ENCODE data around the gene REN.

REN gene

DNA sequence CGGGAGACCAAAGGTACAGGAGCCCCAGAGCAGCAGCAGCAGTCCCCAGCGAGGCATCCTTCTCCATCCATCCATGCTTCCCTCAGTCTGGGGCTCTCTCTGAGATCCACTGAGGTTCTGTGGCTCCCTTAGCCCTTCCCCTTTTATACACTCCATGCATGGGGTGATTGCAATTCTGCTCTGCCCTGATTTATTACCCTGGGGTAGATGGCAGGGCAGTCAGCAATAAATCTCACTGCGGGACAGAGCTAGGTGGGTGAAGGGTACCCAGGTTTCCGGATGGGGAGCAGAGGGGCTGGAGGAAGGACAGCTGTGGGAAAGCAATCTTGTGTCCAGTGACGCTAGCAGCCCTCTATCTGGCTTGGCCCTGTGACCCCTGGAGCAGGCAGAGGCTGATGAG is at the start of gene REN:
Gene REN (minus strand): TSS at position 119 of the 400 bp plus-strand sequence. CDS start 44 bp downstream, at position 75.
- DNase-seq = no peak

DNA sequence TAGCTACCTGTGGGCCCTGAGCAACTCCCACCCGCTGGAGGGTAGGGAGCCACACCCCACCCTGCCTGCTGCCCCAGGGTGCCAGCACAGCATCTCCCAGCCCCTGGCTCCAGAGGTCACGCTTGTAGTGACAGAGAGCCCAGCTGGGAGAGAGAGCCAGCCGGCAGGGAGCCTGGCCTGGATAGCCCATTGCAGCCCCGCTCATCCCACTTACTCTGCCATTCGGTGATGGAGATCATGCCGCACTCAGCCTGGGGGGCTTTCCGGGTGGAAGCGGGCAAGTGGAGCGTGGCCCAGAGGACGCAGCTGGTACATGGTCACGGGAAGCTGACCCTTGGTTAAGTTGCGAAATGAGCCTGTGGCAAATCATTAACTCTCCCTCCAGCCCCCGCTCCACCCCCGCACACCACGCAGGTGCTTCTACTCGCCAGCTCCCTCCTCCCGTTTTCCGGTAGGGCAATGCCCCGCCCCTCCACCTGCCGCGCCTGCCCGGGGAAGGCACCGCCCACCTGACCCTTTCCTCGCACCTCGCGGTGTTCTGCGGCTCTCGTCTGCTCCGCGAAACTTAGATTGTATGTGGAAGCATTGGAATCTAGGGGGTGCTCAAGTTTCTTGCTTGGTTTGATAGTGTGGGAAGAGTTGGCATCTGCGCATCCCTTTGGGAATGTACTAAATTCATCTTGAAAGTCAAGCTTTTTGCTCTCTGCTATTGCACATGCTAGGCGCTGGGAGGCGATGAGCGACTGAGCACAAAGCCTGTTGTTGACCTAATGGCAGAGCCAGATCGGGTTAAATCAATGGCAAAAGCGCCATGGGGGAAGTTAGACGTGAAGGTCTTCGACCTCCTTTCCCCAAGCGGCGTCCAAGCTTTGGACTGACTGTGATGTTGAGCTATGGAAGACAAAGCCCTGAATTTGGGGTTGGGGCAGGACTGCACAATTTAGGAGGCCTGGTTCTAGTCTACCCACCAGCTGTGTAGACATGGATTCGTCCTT is 47.8 kb upstream of the REN start, which contains the start of gene GOLT1A:
Gene GOLT1A (minus strand): TSS at position 321 of the 995 bp plus-strand sequence. CDS start 82 bp downstream, at position 239.
- DNase-seq = no peak

DNA sequence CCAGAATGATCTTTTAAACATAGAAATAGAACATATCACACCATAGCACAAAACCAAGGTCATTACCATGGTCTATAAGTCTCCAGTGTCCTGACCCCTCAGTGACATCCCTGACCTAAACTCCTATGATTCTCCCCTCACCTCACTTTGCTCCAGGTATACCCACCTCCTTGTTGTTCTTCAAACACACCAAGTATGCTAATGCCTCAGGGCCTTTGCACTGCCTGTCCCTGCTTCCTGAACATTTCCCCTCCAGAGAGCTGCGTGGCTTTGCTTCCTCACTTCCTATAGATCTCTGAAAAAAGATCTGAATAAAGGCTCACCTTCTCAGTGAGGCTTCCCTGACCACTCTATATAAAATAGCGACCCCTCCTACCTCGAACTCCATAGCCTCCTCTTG is 46.6 kb upstream of the REN start:
- no peak for DNase-seq

DNA sequence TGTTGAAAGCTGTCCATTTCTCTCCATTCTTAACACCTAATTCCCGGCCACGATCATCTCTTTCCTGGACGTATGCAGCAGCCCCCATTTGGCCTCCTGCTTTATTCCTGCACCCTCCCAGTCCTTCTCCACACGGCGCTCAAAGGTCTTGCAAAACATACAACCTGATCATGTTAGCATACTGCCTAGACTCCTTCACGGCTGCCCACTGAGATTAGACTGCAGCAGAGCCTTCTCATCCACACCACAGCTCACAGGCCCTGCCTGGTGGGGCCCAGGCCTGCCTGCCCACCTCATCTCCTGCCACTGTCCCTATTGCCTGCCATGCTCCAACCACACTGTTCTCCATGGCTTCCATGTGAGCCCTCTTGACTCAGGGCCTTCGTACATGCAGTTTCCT is 44.9 kb upstream of the REN start:
- DNase-seq = no peak

DNA sequence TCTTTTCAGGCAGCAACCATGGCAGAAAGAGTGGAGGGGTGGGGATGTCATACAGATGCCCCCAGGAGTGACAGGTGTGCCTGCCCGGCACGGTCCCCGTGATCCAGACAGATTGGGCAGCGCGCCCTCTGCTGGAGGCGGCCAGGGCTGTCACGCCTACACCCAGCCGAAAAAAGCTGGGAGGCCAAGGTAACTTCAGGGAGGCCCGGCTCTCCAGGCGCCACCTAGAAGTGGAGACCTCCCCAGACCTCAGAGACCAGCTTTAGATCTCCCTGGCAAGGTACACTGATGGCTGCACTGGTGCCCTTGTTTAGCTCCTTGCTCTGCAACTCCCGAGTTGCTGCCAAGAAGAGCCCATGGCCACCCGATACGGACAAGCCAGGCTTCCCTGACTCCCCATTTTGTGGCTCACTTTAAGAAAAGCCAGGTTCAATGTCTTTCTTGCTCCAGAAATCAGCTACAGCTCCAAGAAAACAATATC is 41.0 kb upstream of the REN start:
- DNase-seq = peak; percentile 23

DNA sequence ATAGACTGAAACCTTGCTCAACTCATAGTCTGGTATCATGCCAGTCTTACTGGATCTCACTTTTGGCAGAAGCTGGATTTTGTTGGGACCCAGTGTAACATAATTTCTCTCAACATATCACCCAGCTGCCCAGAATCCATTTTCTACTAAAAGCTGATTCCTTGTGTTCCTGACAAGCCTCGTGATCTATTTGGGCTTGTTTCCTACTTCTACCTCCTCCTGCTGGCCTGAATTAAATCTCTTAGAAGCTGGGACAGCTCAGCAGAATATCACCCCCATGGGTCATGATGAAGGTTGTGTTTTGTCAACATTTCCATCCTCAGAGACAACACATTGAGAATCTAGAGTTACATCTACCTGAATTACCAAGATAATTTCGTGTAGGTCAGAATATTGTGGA is 40.0 kb upstream of the REN start:
- DNase-seq = no peak

DNA sequence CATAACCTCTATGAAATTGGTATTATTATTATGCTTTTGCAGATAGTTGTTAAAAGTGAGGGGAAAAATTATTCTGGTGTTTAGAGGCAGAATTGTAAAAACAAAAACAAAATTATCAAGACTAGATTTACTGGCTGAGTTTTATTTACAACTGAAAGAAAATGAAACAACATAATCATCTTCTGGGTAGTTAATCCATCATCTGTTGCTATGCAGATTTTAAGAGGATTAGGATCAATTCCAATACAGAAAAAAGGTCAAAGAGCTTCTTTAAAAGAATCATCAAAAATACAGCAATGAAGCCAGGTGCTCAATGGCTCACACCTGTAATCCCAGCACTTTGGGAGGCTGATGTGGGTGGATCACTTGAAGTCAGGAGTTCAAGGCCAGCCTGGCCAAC is 39.3 kb upstream of the REN start:
- DNase-seq = no peak

DNA sequence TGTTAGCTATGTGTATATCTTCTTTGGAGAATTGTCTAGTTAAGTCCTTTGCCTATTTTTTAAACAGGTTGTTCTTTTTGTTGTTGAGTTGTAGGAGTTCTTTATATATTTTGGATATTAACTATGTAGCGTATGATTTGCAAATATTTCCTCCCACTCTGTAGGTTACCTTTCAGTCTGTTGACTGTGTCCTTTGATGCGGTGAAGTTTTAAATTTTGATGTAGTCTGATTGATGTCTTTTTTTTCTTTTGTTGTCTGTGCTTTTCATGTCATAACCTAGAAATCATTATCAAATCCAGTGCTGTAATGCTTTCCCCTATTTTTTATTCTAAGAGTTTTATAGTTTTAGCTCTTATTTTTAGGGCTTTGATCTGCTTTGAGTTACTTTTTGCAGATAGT is 38.8 kb upstream of the REN start:
- DNase-seq = no peak

DNA sequence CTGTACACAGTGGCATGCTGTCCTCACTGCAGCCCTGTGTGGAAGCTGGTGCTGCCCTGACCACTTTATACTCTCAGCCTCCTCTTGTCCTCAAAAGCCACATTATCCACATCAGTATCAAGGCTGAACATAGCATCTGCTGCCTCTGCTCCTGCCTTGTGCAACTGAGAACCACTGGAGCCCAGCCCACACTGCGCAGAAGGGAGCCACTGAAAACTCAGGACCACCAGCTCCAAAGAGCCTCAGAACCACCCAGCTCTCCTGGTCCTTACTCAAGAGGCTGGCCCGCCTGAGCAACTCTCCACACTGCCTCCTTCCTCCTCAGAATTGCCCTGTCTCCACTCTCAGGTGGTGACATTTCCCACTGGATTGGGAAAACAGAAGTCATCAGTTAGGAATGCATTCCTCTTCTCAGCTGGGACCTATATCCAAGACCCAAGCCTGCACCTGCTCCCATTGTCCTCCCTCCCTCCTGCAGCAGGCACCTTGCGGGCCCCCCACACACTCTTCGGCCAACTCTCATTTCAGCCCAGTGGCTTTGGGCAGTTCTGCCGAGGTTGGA is 37.1 kb upstream of the REN start:
- DNase-seq = no peak

DNA sequence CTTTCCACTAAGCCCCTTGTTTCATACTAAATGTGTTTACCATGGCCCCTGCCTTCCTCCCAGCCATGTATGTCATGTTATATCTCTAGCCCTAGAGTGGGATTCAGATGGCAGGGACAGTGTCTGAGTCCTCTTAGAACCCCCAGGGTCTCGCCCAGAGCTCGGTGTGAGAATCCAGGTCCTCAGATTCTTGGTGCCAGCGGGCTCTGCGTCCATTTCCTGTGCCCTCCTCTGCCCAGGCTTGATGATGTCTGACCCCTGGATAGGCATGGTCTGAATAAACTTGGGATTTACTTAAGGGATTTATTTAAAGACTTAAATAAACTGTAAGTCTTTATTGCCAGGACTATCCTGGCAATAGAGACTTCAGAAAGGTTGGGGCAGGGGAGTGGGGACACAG is 36.3 kb upstream of the REN start:
- no peak for DNase-seq

DNA sequence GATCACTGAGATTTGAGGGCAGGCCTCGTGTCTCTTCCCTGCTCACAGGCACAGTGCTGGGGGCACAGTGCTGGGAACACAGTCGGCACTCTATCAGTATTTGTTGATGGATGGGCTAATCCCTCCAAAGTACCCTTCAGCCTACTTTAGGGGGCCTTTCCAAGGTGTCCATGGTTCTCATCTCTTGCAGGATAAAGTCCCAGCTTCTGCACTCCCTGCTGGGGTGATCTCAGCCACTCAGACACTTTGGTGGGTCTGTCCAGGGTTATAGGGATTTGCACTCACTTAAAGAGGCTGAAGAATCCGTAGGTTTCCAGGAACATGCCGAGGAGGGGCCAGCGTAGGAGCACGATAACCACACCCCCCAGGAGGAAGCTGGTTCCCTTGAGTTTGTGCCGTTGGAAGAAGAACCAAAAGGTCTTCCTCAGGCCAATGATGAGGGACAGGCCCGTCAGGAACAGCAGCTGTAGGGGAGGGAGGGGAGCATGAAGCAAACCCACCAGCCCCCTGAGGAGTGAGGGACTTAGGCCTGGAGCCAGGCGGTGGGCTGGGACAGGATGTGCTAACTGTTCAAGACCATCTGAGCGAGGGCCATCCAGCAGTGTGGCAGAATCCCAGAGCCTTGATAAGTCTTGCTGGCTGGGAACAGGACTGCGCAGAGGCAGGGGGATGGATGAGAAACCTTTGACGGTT is 35.4 kb upstream of the REN start:
- no peak for DNase-seq

DNA sequence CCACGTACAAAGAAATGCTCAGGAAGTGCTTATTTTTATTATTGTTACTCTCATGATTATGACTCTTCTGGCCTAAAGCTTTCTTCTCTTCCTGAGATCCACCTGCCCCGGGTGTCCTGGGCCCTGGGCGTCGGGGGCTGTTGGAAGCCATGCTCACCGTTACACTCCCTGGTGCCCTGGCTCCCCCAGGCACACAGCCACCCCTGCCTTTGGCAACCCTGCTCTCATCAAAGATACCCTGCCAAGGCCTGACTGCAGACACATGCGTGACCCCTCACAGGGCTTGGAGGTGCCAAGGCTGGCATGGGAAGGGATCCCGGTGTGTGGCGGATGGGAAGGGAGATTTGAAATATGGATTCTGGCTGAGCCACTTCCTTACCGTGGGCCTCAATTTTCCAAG is 33.4 kb upstream of the REN start:
- DNase-seq = no peak

DNA sequence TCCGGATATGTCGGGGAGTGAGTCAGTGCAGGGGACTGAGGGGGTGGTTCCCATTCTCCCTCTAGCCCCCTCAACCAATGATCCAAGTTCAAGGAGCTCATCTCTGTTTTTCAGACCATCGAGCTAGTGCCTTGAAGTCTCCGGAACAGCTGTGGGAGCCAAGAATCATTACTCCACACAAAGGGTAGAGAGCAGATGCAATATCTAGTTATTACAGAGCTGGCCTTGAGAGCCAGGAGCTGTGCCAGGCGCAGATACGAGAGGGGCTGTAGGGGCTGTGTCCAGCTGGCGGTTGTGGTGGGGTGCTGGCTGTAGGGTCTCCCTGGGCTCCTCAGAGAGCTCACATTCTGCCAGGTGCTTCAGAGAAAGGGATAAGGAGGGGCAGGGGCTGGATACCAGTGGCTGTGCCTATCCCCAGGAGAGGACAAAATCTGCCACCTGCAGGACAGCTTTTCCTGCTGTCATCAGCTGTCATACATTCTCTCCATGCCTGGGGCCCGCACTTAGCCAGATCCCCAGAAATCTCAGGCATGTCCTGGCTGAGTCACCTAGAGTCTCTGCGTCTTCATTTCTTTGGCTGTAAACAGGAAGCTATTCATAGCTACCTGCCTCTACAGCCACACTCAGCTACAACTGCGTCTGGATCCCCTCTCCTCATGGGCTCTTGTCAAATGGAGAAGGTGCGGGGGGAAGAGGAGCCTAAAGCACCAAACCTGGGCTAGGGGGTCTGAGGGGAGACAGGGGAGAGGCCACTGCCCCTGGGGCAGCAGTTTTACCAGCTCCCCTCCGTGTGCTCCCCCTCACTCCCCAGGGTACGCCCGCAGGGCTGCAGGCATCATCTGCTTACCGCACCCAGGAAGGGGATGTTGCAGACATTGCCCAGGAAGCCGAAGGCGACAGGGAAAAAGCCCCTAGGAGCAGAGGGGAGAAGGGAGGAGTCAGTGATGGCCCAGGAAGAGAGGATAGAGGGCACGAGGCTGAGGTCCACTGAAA is 32.5 kb upstream of the REN start:
- no peak for DNase-seq

DNA sequence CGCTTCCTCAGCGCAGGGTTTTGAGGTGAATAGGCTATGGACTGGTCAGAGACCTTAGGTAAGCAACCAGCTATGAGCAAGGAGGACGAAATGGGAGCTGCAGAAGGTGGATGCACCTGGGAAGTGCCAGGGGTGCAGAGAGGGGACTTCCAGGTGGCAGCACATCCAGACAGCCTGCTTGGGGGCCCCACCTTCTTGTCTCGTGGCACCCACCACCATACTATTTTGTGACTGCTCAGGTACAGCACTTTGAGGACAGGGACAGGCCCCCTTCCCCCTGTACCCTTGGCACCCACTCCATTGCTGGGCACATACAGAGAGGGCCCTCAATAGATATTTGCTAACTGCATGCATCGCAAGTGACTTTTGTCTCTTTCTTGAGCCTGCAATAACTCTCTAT is 30.9 kb upstream of the REN start:
- no peak for DNase-seq

DNA sequence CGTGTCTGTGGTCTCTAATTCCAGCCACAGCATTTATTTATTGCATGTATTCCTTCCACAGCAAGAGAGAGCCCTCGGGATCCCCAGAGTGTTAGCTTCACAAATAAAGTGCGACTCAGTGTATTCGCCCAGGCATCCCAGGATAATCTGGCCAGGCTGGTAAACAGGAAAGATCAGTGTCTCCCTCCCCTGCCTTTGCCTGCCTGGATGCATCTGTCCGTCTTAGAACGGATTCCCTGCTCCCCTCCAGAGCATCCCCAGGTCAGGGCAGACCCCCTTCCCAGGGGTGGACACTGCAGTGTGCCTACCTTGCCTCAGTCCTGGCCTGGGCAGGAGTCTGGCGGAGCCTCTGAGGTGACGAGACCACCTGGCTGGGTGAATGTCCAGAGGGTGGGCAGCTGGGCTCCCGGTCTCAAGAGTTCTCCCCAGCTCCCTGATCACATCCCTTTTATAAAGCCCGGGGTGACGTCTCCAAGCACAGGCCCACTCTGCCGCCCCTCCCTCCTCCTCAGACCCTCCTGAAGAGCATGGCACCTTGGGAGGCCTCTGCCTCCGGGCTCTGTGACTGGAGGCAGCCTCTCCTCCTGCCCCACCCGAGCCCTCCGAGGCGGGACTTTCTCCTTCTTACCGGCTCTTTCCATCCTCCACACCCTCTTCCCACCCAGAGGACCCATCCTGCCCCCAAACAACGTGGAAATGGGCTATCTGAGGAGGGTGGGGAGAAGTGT is 30.1 kb upstream of the REN start, which contains the start of gene KISS1:
Gene KISS1 (minus strand): TSS at position 424 of the 728 bp plus-strand sequence. CDS start 3,615 bp downstream, outside the sequence.
- DNase-seq = no peak

DNA sequence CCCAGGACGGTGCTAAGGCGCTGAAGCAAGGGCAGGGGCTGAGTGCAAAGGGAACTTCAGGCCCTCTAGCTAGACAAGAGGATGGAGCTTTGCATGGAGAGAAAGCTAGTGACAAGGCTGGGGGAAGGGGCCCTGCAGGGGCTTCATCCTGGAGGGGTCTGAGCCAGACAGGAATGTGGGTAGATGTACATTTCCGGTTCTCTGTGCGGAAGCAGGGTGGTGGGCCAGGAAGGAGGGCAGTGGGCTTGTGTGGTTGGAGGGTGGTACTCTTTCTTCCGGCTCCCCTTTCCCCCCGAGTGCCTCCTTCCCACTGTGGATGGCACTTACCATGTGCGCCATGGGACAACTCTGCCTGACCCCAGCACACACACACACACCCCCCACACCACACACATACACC is 28.6 kb upstream of the REN start:
- peak; percentile 66 for DNase-seq

DNA sequence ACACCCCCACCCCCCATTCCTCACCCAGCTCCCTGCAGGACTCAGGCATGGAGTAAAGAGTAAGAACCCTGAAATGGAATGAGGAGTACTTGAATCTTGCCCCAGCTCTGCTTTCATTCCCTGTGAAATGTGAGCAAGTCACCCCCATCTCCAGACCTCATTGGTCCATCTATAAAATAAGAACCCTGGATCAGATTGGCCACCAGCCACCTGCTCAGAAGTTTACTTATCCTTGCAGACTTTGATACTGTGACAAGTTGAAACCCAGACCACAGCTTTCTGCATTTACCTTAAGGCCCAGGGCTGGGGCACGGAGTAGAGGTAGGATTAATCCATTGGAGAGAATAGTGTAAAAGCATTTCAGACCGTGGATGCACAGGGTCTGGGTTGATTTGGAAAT is 27.9 kb upstream of the REN start:
- no peak for DNase-seq

DNA sequence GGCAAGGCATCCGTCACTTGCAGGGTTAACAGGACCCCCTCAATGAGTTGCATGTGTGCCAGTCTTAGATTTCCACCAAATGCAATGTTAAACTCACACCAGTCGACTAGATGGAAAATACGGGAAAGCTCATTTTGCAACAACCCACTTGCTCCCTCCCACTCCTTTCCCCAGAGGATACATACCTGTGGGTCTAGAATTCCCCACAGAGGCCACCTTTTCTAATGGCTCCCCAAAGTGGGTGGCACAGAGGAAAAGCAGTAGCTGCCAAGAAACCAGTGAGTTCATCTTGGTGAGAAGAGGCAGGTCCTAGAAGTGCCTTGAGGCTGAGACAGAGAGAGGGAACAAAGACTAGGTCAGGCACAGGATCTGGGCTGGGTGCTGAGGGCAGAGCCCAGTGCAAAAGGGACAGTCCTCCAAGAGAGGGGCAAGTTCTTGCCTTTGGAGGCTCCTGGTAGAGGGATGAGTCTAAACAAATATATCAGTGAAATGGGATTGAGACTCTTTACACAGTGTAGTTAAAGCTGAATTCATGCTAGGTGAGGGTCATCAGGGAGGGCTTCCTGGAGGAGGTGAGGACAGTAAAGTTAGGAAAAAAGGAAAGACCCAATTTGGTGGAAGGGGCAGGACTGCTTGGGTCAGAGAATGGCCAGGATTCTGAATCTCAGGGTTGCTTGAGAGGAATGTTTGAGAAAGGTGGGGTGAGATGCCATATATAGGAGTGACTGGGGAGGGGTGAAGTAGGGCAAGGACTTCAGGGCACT is 26.6 kb upstream of the REN start:
- no peak for DNase-seq

DNA sequence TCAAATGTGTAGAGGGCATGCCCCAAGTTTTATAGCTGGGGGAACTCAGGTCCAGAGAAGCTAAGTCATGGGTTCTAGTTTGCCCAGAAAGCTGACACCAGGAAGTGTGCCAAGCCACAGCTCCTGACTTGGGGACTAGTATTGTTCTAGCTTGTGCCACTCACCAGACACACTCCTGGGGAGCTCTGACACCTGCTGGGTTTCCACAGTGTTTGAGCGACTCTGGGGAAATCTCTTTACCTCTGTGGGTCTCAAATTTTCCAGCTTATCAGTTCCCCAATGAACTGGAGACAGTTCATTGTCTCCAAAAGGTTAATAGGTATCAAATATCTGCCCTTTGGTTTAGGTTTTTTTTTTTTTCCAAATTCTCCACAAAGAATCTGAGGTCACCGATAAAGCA is 25.9 kb upstream of the REN start:
- no peak for DNase-seq

DNA sequence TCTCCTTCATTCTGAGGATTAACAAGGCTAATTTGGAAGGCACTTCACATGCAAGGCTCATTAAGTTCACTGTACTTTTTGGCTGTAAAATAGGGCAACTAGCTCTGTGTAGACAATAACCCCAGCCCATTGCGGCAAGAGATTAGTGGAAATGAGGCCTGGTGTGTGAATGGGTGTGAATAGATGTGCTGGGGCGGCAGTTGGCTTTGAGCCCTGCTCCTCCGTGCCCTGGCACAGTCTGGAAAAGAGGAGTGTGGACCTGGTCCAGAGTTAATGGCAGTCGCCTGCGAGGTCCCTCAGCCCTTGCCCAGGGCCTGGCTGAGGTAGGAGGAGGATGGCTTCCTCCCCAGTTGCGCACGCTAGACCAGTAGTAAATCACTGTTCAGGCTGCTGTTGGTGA is 25.3 kb upstream of the REN start:
- no peak for DNase-seq
